NCI-H524 treated with DMSO at 0.1 percent for 48 hours (cell line): ENCODE measurements around the gene SIRT5.

Experiments
- DNase-seq: peaks from one replicate; lab custom pipeline; 2025; lab: John Stamatoyannopoulos, UW

Gene SIRT5

GRCh38 chr6:13574571-13575376, at the start of gene SIRT5:
TSS of gene SIRT5 (plus strand) at chr6:13574601. CDS start at chr6:13584111, 9,510 bp downstream.
- peak; percentile 77 for DNase-seq

GRCh38 chr6:13524801-13525508, 49.4 kb upstream of the SIRT5 start:
- peak; percentile 46 for DNase-seq

DNA sequence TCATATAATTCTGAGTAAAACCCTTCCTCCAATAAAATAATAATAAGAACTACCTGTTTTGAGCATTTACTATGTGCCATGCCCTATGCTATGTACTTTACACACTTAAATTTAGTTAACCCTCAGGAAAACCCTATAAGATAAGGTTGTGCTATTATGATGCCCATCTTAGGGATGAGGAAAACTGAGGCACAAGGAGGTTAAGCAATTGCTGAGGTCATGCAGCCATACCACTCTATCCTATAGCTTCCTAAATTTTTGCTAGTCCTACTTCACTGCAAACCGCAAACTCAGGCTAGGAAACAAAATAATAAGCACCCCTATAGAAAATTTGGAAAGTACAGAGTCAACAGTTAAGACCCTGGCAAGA, 48.1 kb upstream of the SIRT5 start:
- DNase-seq = no peak

DNA sequence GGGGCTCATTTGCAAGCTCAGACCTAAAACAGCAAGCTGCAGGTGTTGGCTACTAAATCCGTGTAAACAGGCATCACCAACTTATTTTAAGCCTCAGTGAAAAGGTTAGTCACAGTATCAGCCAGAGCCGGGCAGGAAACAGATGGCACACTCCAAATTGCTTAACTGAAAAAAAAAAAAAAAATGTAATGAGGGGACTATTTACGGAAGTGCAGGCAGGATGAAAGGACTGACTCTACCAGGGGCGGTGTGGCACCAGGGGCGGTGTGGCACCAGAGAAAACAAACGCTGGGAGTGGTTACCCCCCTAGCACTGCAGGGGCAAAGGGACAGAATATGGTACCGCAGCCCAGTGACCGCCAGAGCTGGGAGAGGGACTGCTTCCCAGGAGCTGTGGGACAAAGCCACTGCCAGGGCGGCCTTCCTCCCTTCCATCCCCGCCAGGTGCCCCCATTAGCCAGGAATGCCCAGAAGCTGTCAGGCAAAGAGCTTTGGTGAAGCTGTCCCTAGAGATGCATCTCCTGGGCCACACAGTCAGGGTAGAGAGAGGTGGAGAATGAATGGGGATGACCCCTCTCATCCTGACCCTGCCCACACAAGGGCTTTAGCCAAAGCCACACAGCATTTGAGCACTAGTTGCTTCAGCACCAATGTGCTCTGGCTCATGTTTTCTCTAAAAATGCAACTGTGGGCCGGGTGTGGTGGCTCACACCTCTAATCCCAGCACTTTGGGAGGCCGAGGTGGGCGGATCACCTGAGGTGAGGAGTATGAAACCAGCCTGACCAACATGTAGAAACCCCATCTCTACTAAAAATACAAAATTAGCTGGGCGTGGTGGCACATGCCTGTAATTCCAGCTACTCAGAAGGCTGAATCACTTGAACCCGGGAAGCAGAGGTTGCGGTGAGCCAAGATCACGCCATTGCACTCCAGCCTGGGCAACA, 47.4 kb upstream of the SIRT5 start:
- DNase-seq = peak; percentile 91

GRCh38 chr6:13527671-13528056, 46.7 kb upstream of the SIRT5 start:
- no peak for DNase-seq

GRCh38 chr6:13528232-13528631, 46.2 kb upstream of the SIRT5 start:
- no peak for DNase-seq

DNA sequence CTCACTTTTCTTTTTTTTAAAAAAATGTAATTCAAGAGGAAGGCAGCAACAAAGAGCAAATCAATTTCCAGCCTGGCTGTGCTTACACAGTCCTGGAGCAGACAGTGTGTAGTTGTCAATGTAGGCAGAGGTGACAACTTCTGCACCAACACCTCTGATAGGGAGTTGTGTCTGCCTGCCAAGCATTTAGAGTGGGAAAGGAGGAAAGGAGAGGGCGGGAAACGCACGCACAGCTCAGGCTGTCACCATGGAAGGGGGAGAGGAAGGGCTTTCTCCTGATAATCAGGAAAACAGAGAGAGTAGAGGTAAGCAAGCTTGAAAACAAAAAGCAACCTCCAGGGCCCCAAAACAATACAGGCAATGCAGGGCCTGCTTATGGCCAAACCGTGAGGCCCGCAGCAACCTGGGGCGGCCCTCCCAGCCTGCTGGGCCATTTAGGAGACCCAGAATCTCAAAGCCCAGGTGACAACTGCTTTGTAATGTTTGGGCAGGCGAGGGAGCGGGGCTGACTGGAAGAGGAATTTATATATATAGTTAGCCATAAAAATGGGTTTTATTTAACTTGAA, 45.5 kb upstream of the SIRT5 start:
- no peak for DNase-seq

DNA sequence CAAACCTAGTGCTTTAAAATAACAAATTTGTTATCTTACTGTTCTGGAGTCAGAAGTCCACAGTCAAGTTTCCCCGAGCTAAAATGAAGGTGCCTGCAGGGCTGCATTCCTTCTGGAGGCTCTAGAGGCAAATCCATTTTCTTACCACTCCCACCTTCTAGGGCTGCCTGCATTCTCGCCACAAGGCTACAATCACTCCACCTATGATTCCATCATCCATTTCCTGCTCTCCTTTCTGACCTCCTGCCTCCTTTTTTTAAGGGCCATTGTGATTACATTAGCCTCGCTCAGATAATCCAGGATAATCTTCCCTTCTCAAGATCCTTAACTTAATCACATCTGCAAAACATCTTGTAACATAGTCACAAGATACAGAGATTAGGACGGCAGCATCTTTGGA, 42.4 kb upstream of the SIRT5 start:
- DNase-seq = peak; percentile 92

DNA sequence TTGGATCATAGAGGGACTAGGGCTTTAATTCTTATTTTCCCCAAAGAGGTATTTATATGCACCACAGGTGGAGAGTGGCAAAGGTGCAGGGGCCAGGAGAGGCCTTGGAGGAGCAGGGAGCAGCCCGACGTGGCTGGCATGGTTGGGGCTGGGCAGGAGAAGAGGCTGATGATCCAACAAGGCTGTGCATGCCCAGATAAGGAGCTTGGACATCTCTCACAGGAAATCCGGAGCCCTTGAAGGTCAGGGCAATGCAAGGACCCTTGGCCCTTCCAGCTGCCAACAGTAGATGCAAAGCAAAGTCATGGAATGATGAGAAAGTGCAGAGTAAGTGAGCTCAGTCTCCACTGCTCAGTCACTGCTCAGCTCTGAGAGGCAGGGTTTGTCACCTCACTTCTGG, 39.9 kb upstream of the SIRT5 start:
- DNase-seq = no peak

GRCh38 chr6:13535306-13535705, 39.1 kb upstream of the SIRT5 start:
- no peak for DNase-seq

DNA sequence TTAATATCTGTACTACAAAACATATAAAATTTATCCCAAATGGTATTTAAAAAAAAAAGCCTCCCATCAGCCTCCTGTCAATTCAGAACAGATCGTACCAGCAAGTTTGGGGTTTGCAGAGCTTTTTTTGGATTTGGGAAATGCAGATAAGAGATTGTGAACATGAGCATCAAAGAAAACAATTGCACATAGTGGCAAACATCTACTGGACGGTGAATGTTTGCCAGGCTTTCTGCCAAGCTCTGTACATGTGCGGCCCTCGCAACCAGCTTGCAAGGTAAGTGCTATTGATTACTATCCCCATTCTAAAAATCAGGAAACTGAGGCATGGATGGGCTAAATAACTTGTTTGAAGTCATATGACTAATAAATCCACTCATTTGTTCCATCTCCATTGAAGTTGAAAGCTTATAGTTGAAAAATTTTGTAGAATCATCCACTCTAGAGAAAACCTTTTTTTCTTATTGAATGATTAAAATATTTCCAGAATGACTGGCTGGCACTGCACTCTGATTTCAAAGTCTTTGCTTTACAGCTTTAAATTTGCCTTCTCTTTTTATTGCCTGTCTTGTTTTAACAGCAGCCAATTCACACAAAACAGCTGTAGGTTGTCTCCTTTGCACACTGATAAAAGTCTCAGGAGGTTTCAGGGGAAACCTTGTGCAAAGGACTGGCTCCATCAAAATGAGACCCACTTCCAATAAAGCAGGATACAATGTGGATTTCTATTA, 37.4 kb upstream of the SIRT5 start:
- no peak for DNase-seq

- no peak for DNase-seq
Measured at GRCh38 chr6:13537527-13537897, 36.9 kb upstream of the SIRT5 start.

GRCh38 chr6:13538084-13538483, 36.3 kb upstream of the SIRT5 start:
- DNase-seq = no peak

DNA sequence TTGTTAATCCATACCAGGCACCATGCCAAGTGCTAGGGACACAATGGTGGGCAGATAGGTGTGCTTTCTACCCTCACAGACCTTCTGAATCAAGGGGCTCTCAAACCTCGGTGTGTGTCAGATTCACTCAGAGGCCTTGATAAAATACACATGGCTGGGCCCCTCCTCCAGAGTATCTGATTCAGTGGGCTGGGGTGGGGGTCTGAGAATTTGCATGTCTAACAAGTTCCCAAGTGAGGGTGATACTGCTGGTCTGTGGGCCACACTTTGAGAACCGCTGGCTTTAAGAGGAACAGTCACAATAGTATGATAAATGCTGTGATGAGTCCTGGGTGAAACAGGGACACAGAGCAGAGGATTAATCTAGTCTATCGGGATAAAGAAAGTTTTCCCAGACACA, 35.8 kb upstream of the SIRT5 start:
- DNase-seq = no peak

DNA sequence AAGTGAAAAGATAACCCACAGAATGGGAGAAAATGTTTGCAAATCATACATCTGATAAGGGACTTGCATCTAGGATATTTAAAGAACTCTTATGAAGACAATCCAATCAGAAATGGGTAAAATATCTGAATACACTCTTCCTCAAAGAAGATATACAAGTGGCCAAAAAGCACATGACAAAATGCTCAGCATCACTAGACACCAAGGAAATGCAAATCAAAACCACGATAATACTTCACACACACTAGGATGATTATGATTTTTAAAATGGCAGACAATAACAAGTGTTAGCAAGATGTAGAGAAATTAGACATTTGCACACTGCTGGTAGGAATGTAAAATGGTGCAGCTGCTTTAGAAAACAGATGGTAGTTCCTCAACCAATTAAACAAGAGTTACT, 34.8 kb upstream of the SIRT5 start:
- no peak for DNase-seq

- DNase-seq = no peak
Measured at GRCh38 chr6:13541496-13541895, 32.9 kb upstream of the SIRT5 start.

DNA sequence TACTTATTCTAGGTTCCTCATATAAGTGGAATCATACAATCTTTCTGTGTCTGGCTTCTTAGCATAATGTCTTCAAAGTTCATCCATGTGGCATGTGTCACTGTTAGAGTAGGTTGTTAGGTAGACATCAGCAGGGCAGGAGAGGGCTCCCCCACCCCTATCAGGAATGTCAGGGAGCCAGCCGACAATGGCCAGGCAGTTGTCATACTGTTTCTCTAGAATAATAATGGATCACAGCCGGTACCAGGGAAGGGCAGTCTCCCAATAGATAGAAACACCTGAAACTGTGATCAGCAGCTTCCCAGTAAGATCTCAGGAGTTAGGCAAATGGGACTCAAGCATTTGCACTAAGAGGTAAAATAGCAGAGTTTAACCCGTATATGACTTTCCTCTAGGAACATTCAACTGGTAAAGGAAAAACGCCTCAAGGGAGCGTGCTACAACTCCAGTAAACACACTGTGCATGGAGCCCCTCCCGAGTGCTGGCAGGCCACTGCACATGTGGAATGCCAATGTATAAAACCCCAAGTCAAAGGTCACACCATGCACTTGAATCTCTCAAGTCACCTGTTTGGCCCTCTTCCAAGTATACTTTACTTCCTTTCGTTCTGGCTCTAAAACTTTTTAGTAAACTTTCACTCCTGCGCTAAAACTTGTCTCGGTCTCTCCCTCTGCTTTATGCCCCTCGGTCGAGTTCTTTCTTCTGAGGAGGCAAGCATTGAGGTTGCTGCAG, 29.8 kb upstream of the SIRT5 start:
- DNase-seq = no peak

GRCh38 chr6:13545885-13546284, 28.5 kb upstream of the SIRT5 start:
- DNase-seq = no peak

DNA sequence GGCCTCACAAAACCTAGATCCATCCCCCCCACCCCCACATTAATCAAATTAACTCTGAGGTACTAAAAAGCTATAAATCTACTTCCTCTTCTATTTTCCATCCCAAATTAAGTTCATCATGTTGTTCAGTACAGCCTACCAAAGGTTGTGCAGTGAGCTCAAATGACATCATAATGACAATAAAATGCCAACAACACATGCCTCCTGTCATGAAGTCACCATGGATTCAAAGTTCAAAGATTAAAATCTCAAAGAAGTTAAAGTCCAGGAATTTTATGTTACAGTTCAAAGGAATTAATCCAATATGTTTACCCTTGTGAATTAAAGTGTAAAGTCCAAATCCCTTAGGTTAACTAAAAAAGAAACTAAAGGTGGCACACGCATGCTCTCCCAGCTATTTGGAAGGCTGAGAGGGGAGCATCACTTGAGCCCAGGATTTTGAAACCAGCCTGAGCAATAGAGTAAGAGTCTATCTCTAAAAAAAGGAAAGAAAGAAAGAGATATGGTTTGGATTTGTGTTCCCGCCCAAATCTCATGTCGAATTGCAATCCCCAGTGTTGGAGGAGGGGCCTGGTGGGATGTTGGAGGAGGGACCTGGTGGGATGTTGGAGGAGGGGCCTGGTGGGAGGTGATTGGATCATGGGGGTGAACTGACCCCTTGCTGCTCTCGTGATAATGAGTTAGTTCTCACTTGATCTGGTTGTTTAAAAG, 25.7 kb upstream of the SIRT5 start:
- DNase-seq = no peak

- no peak for DNase-seq
Measured at GRCh38 chr6:13550656-13551055, 23.7 kb upstream of the SIRT5 start.
